Hepatocyte (in vitro differentiated cells): Measurements from ENCODE around the gene PCSK4.

Experiments
- EZH2 ChIP-seq: fragments of 200-600 bp; sonication (generic); IDR thresholded peaks from 2 replicates; pipeline ENCODE4 v1.6.1; 2016; ENCODE audit warnings: antibody characterized with exemption, mild to moderate bottlenecking, borderline replicate concordance
- EZH2phosphoT487 ChIP-seq: fragments of 200-600 bp; sonication (generic); IDR thresholded peaks from one replicate; pipeline ENCODE4 v1.6.1; 2018; ENCODE audit warnings: antibody characterized with exemption, mild to moderate bottlenecking, low read depth, moderate library complexity; ENCODE audit not compliant: unreplicated experiment, severe bottlenecking
- TF ChIP-seq, protein P1 (sequence below): fragments of 200-600 bp; sonication (generic); IDR thresholded peaks from 2 replicates; pipeline ENCODE4 v1.5.1; 2016; ENCODE audit warnings: antibody characterized with exemption, mild to moderate bottlenecking; ENCODE audit not compliant: poor library complexity

DNA sequence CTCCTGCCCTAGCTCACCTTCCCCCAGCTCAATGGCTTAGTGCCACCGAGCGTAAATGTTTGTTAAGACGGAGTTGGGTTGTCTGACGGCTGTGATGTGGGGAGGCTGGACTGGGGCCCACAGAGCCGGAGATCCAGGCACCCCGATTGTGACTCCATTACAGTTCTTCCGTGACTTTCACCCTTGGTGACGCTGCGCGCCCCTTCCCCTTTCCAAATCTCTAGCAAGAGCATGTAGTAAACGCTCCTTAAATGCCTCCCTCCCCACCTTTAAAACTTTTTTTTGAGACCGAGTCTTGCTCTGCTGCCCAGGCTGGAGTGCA lies 1.7 kb upstream of the PCSK4 start:
- TF ChIP-seq EZH2, result no peak
- TF ChIP-seq, protein P1, sequence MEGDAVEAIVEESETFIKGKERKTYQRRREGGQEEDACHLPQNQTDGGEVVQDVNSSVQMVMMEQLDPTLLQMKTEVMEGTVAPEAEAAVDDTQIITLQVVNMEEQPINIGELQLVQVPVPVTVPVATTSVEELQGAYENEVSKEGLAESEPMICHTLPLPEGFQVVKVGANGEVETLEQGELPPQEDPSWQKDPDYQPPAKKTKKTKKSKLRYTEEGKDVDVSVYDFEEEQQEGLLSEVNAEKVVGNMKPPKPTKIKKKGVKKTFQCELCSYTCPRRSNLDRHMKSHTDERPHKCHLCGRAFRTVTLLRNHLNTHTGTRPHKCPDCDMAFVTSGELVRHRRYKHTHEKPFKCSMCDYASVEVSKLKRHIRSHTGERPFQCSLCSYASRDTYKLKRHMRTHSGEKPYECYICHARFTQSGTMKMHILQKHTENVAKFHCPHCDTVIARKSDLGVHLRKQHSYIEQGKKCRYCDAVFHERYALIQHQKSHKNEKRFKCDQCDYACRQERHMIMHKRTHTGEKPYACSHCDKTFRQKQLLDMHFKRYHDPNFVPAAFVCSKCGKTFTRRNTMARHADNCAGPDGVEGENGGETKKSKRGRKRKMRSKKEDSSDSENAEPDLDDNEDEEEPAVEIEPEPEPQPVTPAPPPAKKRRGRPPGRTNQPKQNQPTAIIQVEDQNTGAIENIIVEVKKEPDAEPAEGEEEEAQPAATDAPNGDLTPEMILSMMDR, result no peak
- no peak for TF ChIP-seq EZH2phosphoT487
